Retinal pigment epithelial cell (primary cell): Measurements from ENCODE around the gene SMG1.

Source experiments
- DNase-seq: peaks from one replicate; pipeline ENCODE4 v3.0.0-alpha.2; 2010; ENCODE audit warnings: low read depth
- H3K4me3 ChIP-seq: 2 replicates; pipeline ENCODE4 v1.5.1; 2011; ENCODE audit warnings: mild to moderate bottlenecking, low read length, control low read depth, moderate library complexity
- CTCF ChIP-seq: conservative IDR thresholded peaks from 2 replicates; pipeline ENCODE4 v1.5.1; 2011; ENCODE audit warnings: low read depth, low read length, control low read depth, inconsistent platforms

SMG1 gene

GRCh38 chr16:18829251-18829650 is 97.0 kb downstream of the SMG1 start:
- no peak for TF ChIP-seq CTCF

GRCh38 chr16:18827890-18828289 is 98.3 kb downstream of the SMG1 start:
- DNase-seq, result no peak
- TF ChIP-seq CTCF, result no peak
- H3K4me3 ChIP-seq, result no peak overlapping the region

More at GRCh38 chr16:18829251-18829650, 97.0 kb downstream of the SMG1 start:
- H3K4me3 ChIP-seq, result no peak overlapping the region
- DNase-seq, result no peak

DNA sequence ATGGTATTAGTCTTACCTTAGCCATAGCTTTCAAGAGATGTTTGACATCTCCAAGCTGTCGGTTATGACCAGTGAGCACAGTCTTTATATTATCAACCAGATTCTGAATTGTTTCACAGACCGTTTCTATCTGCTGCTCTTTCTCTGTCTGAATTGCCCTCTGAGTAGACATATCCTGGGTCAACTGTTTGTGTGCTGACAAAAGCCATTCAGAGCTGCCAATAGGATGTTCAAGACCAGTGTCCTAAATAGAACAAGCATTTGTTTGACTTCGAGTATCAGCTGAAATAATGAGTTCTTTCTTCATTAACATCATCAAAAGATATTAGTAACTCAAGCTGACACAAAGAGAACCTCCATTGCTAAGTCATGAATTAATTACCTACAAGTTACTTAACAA is 109.9 kb downstream of the SMG1 start:
- TF ChIP-seq CTCF, result no peak
- no peak overlapping the region for H3K4me3 ChIP-seq
- DNase-seq, result no peak

DNA sequence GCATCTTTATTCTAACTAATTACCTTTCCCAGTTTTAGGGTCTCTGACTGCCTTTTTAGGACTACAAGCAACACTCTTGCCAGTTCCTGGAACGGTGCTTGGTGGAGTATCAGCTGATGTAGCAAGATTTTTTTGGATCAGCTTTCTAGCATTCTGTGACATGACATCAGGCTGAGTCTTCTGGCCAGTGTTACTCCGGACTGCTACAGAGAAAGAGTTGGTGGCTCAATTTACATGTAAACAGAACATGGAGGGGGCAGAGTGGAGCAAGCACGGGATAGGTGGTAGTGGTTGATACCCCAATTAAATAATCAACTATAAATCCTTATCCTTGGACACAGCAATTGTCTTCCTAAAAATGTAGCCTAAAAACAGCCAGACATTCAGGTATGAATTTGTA is 114.3 kb downstream of the SMG1 start:
- TF ChIP-seq CTCF, result no peak
- H3K4me3 ChIP-seq, result no peak overlapping the region
- DNase-seq, result no peak

DNA sequence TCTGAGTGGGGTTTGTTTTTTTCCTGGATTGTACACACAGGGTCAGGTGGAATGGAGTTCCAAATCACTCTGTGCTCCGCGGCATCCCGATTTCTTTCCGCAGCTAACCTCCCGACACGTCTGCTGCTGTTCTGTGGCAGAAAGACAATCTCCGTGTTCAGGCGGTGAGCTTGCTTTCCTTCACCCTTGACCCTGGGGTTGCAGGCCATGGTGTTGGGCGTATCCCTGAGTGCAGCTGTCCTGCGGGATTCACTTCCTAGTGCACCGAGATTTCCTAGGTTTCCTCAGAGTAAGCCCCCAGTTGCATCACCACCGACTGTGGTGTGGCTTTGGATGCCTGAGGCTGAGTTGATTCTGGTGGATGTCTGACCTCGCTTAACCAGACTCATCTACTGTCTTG is 117.0 kb downstream of the SMG1 start:
- no peak for DNase-seq
- no peak overlapping the region for H3K4me3 ChIP-seq
- no peak for TF ChIP-seq CTCF

DNA sequence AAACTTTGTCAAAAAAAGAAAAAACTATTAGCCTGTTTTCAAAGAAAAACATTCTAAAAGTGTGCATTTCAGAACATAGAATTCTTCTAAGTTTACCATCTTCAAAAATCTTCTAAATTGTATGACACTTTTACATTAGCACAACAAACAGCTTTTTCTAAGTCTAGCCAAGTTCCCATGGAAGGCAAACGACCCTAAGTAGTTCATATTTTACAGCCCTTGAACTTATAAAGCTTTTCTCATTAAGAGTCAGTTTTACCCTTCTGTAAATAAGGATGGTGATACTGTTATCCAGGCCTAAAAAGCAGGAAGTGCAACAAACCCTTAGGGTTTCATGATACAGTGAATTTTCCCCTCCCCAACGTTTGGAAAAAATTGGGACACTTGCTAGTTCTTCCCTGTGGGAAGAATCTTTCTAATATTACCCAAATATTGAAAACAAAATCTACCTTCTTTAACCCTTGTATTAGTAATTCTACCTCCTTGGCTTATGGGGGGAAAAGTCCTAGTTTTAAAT is 120.9 kb downstream of the SMG1 start:
- H3K4me3 ChIP-seq, result no peak overlapping the region
- DNase-seq, result no peak
- no peak for TF ChIP-seq CTCF

DNA sequence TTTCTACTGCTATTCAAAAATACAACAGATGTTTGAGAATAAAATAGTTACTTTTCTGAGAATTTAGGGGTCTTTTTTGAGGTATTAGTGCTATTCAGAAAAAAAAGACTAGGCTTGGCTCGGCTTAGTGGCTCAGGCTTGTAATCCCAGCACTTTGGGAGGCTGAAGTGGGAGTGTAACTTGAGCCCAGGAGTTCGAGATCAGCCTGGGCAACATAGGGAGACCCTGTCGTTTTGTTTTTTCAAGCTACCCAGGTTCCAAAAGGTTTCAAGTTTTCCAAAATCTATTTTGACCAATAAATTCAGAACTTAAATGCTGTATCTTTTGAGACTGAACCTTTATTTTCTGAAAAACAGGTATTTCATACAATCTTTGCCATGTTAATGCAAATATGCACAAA is 121.7 kb downstream of the SMG1 start:
- no peak overlapping the region for H3K4me3 ChIP-seq
- no peak for TF ChIP-seq CTCF
- no peak for DNase-seq
